K562 (cell line): Measurements from ENCODE around the gene MTG2. TPM values are rescaled to one million over a fixed set of nuclear protein-coding genes. Genes with fewer than 3 reads are reported as not detected.

Experiments
- CEBPG ChIP-seq, 3 experiments: fragments of 200-800 bp in 1 of 3; sonication (Bioruptor generic) in 1 of 3; sonication (generic) in 1 of 3; formaldehyde crosslinking in 1 of 3; IDR thresholded peaks in 2 of 3; conservative IDR thresholded peaks in 1 of 3; 2 replicates each; pipeline versions ENCODE4 v1.6.1 to v1.8.0; 2016 to 2022; ENCODE audit warnings: missing compliant biosample characterization in 2 of 3, missing genetic modification characterization in 2 of 3, mild to moderate bottlenecking in 1 of 3, missing genetic modification reagents in 1 of 3
- L3MBTL2 ChIP-seq: fragments of 450-650 bp; IDR thresholded peaks from 2 replicates; pipeline ENCODE4 v1.6.1; 2016; ENCODE audit warnings: mild to moderate bottlenecking, moderate library complexity
- MIER1 ChIP-seq: fragments of 450-650 bp; IDR thresholded peaks from 2 replicates; pipeline ENCODE4 v1.6.1; 2016; ENCODE audit warnings: antibody characterized with exemption, mild to moderate bottlenecking, low read depth
- PURB ChIP-seq: sonication (generic); formaldehyde crosslinking; IDR thresholded peaks from 2 replicates; pipeline ENCODE4 v1.9.0; 2021; ENCODE audit warnings: low read depth, mild to moderate bottlenecking, missing genetic modification reagents
- RREB1 ChIP-seq: fragments of 250-450 bp; sonication (Bioruptor Pico); IDR thresholded peaks from 2 replicates; pipeline ENCODE4 v1.4.0; 2020
- ZNF133 ChIP-seq: fragments of 250-450 bp; sonication (Bioruptor Pico); IDR thresholded peaks from 2 replicates; pipeline ENCODE4 v1.4.0; 2020; ENCODE audit warnings: mild to moderate bottlenecking
- ZNF24 ChIP-seq: fragments of 450-650 bp; IDR thresholded peaks from 2 replicates; pipeline ENCODE4 v1.6.1; 2016
- ZNF444 ChIP-seq: fragments of 250-450 bp; sonication (Bioruptor Pico); IDR thresholded peaks from 2 replicates; pipeline ENCODE4 v1.4.0; 2020; ENCODE audit warnings: mild to moderate bottlenecking, moderate library complexity
- ZNF75A ChIP-seq: fragments of 450-650 bp; formaldehyde crosslinking; IDR thresholded peaks from 2 replicates; pipeline ENCODE4 v1.4.0; 2020; ENCODE audit warnings: mild to moderate bottlenecking
- polyA plus RNA-seq, 8 experiments: library from polyadenylated mRNA; depleted of rRNA in 4 of 8; stranded (reverse) in 5 of 8; unstranded in 3 of 8; fragments of >200 nt; fragmentation: Nextera tagmentation in 2 of 8; fragmentation: Illumina TruSeq in 1 of 8; extraction: Ambion mirVana in 2 of 8; extraction: Trizol in 1 of 8; gene quantifications; 2 replicates each; pipeline versions ENCODE4 v1.2.1 to v1.2.3, GENCODE V29; 2011 to 2014; ENCODE audit warnings: inconsistent platforms in 1 of 8, missing spikeins in 1 of 8
- total RNA-seq, 7 experiments: library from RNA; depleted of rRNA in 6 of 7; stranded (reverse); fragments of >200 nt in 6 of 7; fragmentation: Illumina TruSeq in 2 of 7; extraction: Trizol in 2 of 7; gene quantifications; 2 replicates each; pipeline versions ENCODE4 v1.2.1 to v1.2.3, GENCODE V29; 2011 to 2021; ENCODE audit warnings: low replicate concordance in 1 of 7
- TF ChIP-seq, protein P1 (sequence below): fragments of 450-650 bp; IDR thresholded peaks from 2 replicates; pipeline ENCODE4 v1.7.1; 2018; ENCODE audit warnings: mild to moderate bottlenecking, low read depth; ENCODE audit not compliant: partially characterized antibody
- TF ChIP-seq, protein P2 (sequence below): fragments of 200-400 bp; formaldehyde crosslinking; IDR thresholded peaks from 2 replicates; pipeline ENCODE4 v1.6.1; 2017; ENCODE audit warnings: mild to moderate bottlenecking, low read depth, low read length, moderate library complexity
- TF ChIP-seq, protein P3 (sequence below), 2 experiments: fragments of 450-650 bp in 1 of 2; sonication (generic) in 1 of 2; formaldehyde crosslinking; conservative IDR thresholded peaks; 2 replicates each; pipeline versions ENCODE4 v1.4.0 to v1.8.1; 2020 to 2022; ENCODE audit warnings: mild to moderate bottlenecking in 1 of 2, missing genetic modification reagents in 1 of 2
- TF ChIP-seq, protein P4 (sequence below), 2 experiments: fragments of 450-650 bp; IDR thresholded peaks; 2 replicates each; pipeline ENCODE4 v1.6.1; 2016

Gene MTG2
- total and polyA plus RNA-seq, 9 of the 15 experiments (the other 6 are each of a cell fraction or from before 2014, with no cell fraction given), result 8.7 to 67.5 (median 44.5) TPM

DNA sequence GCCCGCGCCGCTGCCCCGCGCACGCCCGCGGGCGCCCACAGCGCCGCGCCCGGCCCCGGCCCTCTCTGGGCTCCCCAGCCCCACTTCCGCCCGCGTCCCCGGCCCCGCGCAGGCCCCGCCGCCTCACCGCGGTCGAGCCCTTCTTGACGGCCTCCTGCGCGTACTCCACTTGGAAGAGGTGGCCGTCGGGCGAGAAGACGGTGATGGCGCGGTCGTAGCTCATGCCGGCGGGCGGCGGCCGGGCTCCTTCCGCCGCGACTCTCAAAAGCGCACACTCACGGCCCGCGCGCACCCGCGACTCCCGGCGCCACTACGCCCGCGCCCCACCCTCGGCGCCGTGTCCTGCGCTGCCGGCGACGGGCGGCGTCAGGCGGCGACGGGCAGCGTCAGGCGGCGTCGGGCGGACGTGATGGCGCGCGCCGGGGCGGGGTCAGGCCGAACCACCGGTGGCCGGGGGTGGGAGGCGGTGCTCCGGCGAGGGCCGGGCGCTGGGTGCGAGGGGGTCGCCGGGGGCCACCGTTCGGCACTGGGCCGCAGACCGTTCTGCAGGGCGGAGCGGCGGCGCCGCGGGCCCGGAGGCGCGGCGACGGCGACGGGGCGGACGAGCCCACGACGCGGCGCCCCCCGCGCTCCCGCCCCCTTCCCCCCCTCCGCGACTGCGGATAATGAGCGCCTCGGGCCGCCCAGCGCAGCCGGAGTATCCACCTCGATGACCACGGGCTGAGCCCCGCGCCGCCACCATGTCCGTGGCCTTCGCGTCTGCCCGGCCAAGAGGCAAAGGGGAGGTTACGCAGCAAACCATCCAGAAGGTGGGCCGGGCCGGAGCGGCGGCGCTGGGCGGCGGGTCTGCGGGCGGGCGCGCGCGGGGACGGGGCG is 39.5 kb upstream of the MTG2 start, which contains the start of the genes PSMA7 and SS18L1 (continued):
- TF ChIP-seq RREB1 (CRISPR knock-in tag) (no peak), L3MBTL2 (peak; percentile 56), ZNF24 (no peak), CEBPG (CRISPR knock-in tag; IDR thresholded peaks at IDR 0.05) (no peak), CEBPG (tag; conservative IDR thresholded peaks at IDR 0.05 in 1 of 2, IDR thresholded peaks at IDR 0.05 in 1 of 2) (no peak), ZNF133 (no peak), PURB (no peak), MIER1 (no peak), ZNF75A (no peak), ZNF444 (CRISPR knock-in tag) (no peak)
- TF ChIP-seq, protein P1, sequence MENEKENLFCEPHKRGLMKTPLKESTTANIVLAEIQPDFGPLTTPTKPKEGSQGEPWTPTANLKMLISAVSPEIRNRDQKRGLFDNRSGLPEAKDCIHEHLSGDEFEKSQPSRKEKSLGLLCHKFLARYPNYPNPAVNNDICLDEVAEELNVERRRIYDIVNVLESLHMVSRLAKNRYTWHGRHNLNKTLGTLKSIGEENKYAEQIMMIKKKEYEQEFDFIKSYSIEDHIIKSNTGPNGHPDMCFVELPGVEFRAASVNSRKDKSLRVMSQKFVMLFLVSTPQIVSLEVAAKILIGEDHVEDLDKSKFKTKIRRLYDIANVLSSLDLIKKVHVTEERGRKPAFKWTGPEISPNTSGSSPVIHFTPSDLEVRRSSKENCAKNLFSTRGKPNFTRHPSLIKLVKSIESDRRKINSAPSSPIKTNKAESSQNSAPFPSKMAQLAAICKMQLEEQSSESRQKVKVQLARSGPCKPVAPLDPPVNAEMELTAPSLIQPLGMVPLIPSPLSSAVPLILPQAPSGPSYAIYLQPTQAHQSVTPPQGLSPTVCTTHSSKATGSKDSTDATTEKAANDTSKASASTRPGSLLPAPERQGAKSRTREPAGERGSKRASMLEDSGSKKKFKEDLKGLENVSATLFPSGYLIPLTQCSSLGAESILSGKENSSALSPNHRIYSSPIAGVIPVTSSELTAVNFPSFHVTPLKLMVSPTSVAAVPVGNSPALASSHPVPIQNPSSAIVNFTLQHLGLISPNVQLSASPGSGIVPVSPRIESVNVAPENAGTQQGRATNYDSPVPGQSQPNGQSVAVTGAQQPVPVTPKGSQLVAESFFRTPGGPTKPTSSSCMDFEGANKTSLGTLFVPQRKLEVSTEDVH, result no peak
- TF ChIP-seq, protein P2, sequence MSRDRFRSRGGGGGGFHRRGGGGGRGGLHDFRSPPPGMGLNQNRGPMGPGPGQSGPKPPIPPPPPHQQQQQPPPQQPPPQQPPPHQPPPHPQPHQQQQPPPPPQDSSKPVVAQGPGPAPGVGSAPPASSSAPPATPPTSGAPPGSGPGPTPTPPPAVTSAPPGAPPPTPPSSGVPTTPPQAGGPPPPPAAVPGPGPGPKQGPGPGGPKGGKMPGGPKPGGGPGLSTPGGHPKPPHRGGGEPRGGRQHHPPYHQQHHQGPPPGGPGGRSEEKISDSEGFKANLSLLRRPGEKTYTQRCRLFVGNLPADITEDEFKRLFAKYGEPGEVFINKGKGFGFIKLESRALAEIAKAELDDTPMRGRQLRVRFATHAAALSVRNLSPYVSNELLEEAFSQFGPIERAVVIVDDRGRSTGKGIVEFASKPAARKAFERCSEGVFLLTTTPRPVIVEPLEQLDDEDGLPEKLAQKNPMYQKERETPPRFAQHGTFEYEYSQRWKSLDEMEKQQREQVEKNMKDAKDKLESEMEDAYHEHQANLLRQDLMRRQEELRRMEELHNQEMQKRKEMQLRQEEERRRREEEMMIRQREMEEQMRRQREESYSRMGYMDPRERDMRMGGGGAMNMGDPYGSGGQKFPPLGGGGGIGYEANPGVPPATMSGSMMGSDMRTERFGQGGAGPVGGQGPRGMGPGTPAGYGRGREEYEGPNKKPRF, result no peak
- TF ChIP-seq, protein P3, sequence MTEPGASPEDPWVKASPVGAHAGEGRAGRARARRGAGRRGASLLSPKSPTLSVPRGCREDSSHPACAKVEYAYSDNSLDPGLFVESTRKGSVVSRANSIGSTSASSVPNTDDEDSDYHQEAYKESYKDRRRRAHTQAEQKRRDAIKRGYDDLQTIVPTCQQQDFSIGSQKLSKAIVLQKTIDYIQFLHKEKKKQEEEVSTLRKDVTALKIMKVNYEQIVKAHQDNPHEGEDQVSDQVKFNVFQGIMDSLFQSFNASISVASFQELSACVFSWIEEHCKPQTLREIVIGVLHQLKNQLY (CRISPR knock-in tag; conservative IDR thresholded peaks at IDR 0.05), result no peak
- TF ChIP-seq, protein P4, sequence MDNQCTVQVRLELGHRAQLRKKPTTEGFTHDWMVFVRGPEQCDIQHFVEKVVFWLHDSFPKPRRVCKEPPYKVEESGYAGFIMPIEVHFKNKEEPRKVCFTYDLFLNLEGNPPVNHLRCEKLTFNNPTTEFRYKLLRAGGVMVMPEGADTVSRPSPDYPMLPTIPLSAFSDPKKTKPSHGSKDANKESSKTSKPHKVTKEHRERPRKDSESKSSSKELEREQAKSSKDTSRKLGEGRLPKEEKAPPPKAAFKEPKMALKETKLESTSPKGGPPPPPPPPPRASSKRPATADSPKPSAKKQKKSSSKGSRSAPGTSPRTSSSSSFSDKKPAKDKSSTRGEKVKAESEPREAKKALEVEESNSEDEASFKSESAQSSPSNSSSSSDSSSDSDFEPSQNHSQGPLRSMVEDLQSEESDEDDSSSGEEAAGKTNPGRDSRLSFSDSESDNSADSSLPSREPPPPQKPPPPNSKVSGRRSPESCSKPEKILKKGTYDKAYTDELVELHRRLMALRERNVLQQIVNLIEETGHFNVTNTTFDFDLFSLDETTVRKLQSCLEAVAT (IDR thresholded peaks at IDR 0.05), result no peak
